C4-2B (cell line): ENCODE data around the gene C4A.

ENCODE experiments used
- H3K27ac ChIP-seq: fragments of 450-650 bp; 2 replicates; pipeline ENCODE4 v1.5.1; 2017
- ZFX ChIP-seq: fragments of 450-650 bp; IDR thresholded peaks from 2 replicates; pipeline ENCODE4 v1.6.1; 2017
- TF ChIP-seq, protein P1 (sequence below): fragments of 450-650 bp; conservative IDR thresholded peaks from 2 replicates; pipeline ENCODE4 v1.5.1; 2017; ENCODE audit warnings: mild to moderate bottlenecking

C4A gene

GRCh38 chr6:31952140-31952805, 29.6 kb upstream of the C4A start:
- TF ChIP-seq, protein P1, sequence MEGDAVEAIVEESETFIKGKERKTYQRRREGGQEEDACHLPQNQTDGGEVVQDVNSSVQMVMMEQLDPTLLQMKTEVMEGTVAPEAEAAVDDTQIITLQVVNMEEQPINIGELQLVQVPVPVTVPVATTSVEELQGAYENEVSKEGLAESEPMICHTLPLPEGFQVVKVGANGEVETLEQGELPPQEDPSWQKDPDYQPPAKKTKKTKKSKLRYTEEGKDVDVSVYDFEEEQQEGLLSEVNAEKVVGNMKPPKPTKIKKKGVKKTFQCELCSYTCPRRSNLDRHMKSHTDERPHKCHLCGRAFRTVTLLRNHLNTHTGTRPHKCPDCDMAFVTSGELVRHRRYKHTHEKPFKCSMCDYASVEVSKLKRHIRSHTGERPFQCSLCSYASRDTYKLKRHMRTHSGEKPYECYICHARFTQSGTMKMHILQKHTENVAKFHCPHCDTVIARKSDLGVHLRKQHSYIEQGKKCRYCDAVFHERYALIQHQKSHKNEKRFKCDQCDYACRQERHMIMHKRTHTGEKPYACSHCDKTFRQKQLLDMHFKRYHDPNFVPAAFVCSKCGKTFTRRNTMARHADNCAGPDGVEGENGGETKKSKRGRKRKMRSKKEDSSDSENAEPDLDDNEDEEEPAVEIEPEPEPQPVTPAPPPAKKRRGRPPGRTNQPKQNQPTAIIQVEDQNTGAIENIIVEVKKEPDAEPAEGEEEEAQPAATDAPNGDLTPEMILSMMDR, result peak; percentile 88
- TF ChIP-seq ZFX, result no peak
- no peak overlapping the region for H3K27ac ChIP-seq

GRCh38 chr6:31952890-31953289, 29.0 kb upstream of the C4A start:
- TF ChIP-seq, protein P1, result no peak
- H3K27ac ChIP-seq, result no peak overlapping the region

- no peak overlapping the region for H3K27ac ChIP-seq
- TF ChIP-seq, protein P1, result no peak
- no peak for TF ChIP-seq ZFX
These were observed 27.3 kb upstream of the C4A start for GRCh38 chr6:31954511-31954910.

- TF ChIP-seq, protein P1, result no peak
- TF ChIP-seq ZFX, result no peak
These were observed 25.1 kb upstream of the C4A start for GRCh38 chr6:31956796-31957195.

DNA sequence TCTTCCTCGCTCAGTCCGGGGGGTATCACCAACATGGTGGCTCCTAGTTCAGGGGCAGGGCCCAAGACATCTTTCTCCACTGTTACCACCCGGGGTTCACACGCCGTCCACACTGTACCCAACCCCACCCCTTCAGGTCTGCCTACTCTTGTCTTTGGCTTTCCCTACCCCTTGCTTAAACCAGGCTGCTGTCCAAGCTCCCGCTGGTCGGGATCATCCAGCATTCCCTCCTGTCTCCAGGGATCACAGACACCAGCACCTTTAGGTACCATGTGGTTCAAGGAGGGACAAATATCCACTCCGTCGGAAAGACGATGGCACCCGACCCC, 23.5 kb upstream of the C4A start:
- H3K27ac ChIP-seq, result peak overlapping the region; percentile 84
- TF ChIP-seq ZFX, result no peak
- TF ChIP-seq, protein P1, result no peak

More at GRCh38 chr6:31956796-31957195, 25.1 kb upstream of the C4A start:
- no peak overlapping the region for H3K27ac ChIP-seq

GRCh38 chr6:31958741-31959739, 22.8 kb upstream of the C4A start, which contains the start of the genes NELFE and SKIC2:
TSS of gene NELFE (minus strand) at chr6:31958971. CDS start at chr6:31958446, 525 bp downstream.
TSS of gene SKIC2 (plus strand) at chr6:31959175. CDS start at chr6:31959193, 18 bp downstream.
- H3K27ac ChIP-seq, result peak within 1 kb of the TSS; percentile 84
- TF ChIP-seq ZFX, result 0 out of 2 replicates have a peak, but pooled peaks have one; percentile 21
- TF ChIP-seq, protein P1, result no peak

DNA sequence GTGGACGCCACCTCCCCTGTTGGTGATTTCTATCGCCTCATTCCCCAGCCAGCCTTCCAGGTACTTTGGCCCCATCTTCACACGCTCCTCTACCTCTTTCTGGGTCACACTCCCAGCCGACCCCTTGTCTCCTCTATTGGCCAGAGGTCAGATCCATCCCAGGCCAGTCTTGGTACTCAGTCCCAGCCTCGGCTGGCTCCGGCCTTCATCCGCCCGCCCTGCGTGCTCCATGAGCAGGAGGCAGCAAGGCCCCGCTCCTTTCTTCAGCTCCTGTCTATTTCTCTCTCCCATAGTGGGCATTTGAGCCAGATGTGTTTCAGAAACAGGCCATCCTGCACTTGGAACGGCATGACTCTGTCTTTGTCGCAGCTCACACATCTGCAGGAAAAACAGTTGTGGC, 20.2 kb upstream of the C4A start:
- no peak overlapping the region for H3K27ac ChIP-seq
- TF ChIP-seq ZFX, result no peak
